ENCODE results near the gene GRIN3A. TPM values are rescaled to one million over a fixed set of nuclear protein-coding genes. Genes with fewer than 3 reads are reported as not detected.

The GRIN3A gene
- total and polyA plus RNA-seq, 11 donors = 0.06 to 1.4 (median 0.21) TPM

DNA sequence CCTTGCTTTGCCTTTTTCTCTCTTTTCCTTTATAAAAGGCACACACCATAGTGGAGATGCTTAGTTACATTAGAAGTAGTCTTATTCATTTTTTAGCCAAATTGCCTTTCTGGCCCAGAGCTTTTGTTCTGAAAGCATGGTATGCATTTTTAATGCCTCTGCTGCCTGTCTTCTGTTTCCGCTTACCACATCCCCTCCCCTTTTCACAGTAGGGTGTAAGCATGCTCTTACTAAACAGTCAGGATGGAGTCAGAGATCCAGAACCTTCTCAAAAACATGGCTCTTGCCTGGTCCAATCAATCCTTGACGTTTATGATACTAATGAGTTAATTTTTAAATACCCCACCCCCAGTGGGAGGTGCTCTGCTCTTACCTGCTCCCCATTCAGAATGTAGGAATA is 166.1 kb downstream of the GRIN3A start:
- no peaks in the 10 kb centered on the region for H3K27me3 ChIP-seq
- WGBS, 4 donors = 66 to 93% (median 88%) methylated on average over 2 of the region's 2 CpGs
- no peak overlapping the region for H3K27ac ChIP-seq
- H3K4me3 ChIP-seq = no peak overlapping the region
- ATAC-seq = no peak
- H3K9me3 ChIP-seq = no peaks in the 10 kb centered on the region
- intact Hi-C loops (cut with DNase I) = no loop called here
- no peak for DNase-seq
- TF ChIP-seq, protein P1, sequence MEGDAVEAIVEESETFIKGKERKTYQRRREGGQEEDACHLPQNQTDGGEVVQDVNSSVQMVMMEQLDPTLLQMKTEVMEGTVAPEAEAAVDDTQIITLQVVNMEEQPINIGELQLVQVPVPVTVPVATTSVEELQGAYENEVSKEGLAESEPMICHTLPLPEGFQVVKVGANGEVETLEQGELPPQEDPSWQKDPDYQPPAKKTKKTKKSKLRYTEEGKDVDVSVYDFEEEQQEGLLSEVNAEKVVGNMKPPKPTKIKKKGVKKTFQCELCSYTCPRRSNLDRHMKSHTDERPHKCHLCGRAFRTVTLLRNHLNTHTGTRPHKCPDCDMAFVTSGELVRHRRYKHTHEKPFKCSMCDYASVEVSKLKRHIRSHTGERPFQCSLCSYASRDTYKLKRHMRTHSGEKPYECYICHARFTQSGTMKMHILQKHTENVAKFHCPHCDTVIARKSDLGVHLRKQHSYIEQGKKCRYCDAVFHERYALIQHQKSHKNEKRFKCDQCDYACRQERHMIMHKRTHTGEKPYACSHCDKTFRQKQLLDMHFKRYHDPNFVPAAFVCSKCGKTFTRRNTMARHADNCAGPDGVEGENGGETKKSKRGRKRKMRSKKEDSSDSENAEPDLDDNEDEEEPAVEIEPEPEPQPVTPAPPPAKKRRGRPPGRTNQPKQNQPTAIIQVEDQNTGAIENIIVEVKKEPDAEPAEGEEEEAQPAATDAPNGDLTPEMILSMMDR (IDR thresholded peaks at IDR 0.05) = no peak
- no peak for TF ChIP-seq POLR2A (IDR thresholded peaks at IDR 0.05)
- H3K4me1 ChIP-seq = peaks cover 0 to 3% (median 0%) of the 10 kb centered on the region in 12 donors
- H3K36me3 ChIP-seq = peaks cover 0 to 32% (median 9%) of the 10 kb centered on the region in 9 donors

DNA sequence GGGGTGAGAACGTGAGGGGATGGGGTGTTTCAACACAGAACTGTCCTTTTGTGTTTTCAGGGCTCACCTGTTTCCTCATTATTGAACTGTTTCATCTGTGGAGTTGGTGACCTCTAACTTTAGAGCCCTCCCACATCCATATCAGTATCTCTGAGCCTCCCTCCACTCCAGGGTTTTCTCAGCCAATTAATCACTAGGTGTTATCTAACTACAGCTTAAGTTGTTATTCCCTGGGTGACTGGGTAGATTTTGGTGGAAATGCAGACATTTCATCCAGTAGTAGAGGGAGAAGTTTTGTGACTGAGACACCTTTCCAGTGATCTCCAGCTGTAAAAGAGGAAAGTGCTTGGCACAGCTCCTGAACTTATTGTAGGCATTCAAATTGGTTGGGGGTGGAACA is 167.3 kb downstream of the GRIN3A start:
- WGBS, 4 donors = 60 to 88% (median 69%) methylated on average over 1 of the region's 1 CpG

DNA sequence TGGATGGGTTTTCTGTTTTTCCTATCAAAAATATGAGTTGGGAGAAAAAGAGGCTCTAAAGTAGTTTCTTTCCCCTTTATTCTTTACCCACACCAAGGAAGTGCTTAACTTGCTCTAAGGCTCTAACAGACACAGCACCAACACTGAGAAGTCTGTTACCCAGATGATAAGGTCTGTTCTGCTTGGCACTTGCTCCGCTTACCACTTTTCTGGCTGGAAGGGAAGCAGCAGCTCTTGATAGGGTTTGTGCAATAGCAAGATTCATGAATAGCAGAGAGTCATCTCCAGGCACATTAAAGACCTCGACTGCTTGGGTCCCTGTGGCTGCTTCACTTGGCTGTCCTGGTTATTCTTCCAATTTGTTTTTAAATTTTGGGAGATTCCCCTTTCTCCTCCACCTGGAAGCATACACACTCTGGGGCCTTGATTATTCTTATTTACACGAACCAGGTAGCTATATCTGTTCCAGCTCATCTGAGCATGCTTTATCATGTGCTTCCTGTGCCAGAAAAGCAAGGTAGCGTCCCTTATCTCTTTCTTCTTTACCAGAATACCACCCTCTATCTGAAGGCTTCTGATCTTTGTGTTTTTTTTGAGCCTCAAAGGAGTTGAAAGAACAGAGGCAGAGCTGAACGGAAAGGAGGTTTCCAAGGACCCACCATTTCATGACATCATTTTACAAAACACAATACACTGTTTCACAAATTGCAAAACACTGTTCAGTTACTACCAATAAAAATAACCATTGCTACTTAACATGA is 168.5 kb downstream of the GRIN3A start:
- Histone ChIP-seq H3K27me3 (no peaks in the 10 kb centered on the region), H3K9me3 (no peaks in the 10 kb centered on the region), H3K36me3 (peaks cover 0 to 56% (median 33%) of the 10 kb centered on the region in 9 donors), H3K4me3 (no peak overlapping the region), H3K4me1 (peaks cover 0 to 3% (median 0%) of the 10 kb centered on the region in 12 donors), H3K27ac (no peak overlapping the region)
- WGBS, 4 donors = 50 to 57% (median 55%) methylated on average over 5 of the region's 5 CpGs
- DNase-seq = no peak
- TF ChIP-seq, protein P1 (IDR thresholded peaks at IDR 0.05) = no peak
- no peak for TF ChIP-seq POLR2A (IDR thresholded peaks at IDR 0.05)
- intact Hi-C loops (cut with DNase I) = no loop called here
- peak in 3 of 4 donors; percentile 42 to 86 (median 81) for ATAC-seq

More for the DNA sequence above, 167.3 kb downstream of the GRIN3A start:
- DNase-seq = no peak
- no peak for TF ChIP-seq POLR2A (IDR thresholded peaks at IDR 0.05)
- TF ChIP-seq, protein P1 (IDR thresholded peaks at IDR 0.05) = no peak
- peaks cover 0 to 3% (median 0%) of the 10 kb centered on the region in 12 donors for H3K4me1 ChIP-seq
- no peaks in the 10 kb centered on the region for H3K27me3 ChIP-seq
- H3K36me3 ChIP-seq = peaks cover 0 to 44% (median 21%) of the 10 kb centered on the region in 9 donors
- H3K9me3 ChIP-seq = no peaks in the 10 kb centered on the region
- no peak overlapping the region for H3K27ac ChIP-seq
- intact Hi-C loops (cut with DNase I) = no loop called here
- no peak overlapping the region for H3K4me3 ChIP-seq
- no peak for ATAC-seq

DNA sequence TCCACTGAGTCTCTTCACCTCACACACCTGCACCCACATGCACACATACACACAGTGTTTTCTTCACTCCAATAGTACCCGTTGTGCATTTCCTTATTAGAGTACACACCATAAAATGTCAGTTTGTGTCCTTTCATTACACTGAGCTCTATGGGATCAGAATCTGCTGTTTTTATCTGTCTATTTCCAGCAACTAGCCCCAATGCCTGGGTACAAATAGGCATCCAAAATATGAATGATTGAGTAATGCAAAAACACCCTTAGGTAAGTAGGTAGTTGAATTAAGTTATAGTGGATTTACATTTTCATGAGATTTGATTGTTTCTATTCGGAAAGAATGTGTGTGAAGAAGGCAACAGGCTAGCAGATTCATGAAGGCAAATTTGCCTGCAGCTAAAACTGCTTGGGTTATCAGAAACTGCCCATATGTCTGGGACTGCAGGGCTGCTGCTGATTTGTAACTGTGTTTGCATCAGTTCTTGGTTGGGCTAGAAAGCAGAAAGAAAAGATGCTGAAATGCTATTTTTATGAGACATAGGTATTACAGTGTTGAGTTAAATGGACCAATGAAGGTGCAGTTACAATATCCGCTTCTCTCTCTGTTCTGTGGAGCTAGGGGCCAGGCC is 170.6 kb downstream of the GRIN3A start:
- Histone ChIP-seq H3K27me3 (no peaks in the 10 kb centered on the region), H3K36me3 (peaks cover 0 to 77% (median 54%) of the 10 kb centered on the region in 9 donors), H3K4me3 (no peak overlapping the region), H3K9me3 (no peaks in the 10 kb centered on the region), H3K4me1 (peaks cover 0 to 3% (median 0%) of the 10 kb centered on the region in 12 donors), H3K27ac (no peak overlapping the region)
- DNase-seq (no peak), ATAC-seq (no peak)
- intact Hi-C loops (cut with DNase I) = no loop called here
- 93 to 97% (median 95%) methylated on average over 3 of the region's 3 CpGs for WGBS, 4 donors
- TF ChIP-seq POLR2A (IDR thresholded peaks at IDR 0.05) = no peak
- TF ChIP-seq, protein P1 (IDR thresholded peaks at IDR 0.05) = no peak

Data from heart left ventricle (tissue), 16 donors.